Measurements from ENCODE around the gene TAF11L14.

Gene TAF11L14

DNA sequence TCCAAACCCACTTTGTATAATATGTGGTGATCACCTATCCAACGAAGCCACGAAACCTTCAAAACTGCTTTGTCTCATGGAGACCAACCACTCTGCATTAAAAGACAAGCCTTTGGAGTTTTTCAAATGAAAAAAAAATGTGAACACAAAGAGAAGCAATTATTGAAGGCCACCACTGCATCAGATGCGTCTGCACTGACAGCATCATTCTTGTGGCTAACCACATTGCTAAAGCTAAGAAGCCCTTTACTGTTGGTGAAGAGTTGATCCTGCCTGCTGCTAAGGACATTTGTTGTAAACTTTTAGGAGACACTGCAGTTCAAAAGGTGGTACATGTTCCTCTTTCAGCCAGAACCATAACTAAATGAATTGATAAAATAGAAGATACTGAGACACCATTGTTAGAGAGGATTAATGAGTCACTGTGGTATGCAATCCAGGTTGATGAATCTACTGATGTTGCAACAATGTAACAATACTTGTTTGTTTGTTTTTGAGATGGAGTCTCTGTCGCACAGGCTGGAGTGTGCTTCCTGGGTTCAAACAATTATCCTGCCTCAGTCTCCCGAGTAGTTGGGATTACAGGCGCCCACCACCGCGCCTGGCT lies 45.4 kb downstream of the TAF11L14 start:
- no peak for TF ChIP-seq CTCF (IDR thresholded peaks at IDR 0.05; ENCODE audit: unreplicated experiment in 3 of 3)
- Mint-ChIP-seq H3K27me3 (ENCODE audit: low read depth) (no peaks in the 10 kb centered on the region), H3K9me3 (no peaks in the 10 kb centered on the region), H3K4me1 (no peaks in the 10 kb centered on the region), H3K27ac (no peak overlapping the region), H3K36me3 (ENCODE audit: low read depth) (no peaks in the 10 kb centered on the region), H3K4me3 (no peak overlapping the region)

GRCh38 chr5:17680737-17681136 lies 46.5 kb downstream of the TAF11L14 start:
- Mint-ChIP-seq H3K4me3 (no peak overlapping the region), H3K27ac (no peak overlapping the region), H3K36me3 (ENCODE audit: low read depth) (no peaks in the 10 kb centered on the region), H3K4me1 (no peaks in the 10 kb centered on the region), H3K27me3 (ENCODE audit: low read depth) (no peaks in the 10 kb centered on the region), H3K9me3 (no peaks in the 10 kb centered on the region)
- no peak for TF ChIP-seq CTCF (IDR thresholded peaks at IDR 0.05; ENCODE audit: unreplicated experiment in 3 of 3)
